Stimulated activated CD8-positive, alpha-beta memory T cell treated with anti-CD3 and anti-CD28 coated beads, Interleukin-4, amount 100 ng/mL, for 48 hours (primary cell): ENCODE data around the gene FYN.

ENCODE experiments used
- DNase-seq: peaks from one replicate; pipeline ENCODE4 v3.0.0-alpha.2; 2020

The FYN gene

DNA sequence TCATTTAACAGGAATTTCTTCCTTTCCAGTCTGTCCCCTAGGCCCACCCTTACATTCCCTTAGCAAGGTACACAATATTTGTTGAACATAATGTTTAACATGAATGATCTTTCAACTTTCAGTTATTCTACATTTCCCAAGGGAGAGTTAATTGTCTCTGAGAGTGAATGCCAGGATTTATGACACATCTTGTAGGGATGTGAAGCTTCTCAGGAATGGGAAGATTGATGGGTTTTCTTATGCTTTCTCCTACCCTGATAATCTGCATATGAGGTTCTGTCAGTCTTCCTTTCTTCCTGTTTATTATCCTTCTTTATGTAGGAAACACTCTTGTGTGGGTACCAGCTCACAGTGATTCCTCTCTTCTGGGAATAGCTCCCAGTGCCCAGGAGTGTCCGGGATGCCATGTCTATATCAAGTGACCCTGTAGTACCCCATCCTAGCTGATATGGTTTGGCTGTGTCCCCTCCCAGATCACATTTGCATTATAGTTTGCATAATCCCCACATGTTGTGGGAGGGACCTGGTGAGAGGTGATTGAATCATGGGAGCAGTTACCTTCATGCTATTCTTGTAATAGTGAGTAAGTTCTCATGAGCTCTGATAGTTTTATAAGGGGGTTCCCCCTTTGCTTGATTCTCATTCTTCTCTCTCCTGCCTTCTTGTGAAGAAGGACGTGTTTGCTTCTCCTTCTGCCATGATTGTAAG is 7.1 kb upstream of the FYN start:
- no peak for DNase-seq

DNA sequence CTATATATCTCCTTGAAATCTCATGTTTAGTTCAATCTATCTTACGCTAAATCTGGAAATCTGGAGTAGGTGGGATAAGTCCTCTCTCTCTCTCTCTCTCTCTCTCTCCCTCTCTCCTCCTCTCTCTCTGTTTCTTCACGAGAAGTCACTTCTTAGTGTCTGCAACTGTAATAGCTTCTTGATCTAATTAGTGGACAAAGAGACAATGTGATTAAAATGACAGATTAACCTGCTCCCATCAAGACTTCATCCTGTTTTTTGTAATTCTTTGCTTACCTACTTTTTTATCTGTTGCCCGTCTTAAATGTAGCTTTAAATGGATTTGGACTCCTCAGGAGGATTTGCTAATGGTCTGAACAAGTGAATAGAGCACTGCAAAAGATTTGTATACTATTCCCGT is 2.5 kb upstream of the FYN start:
- DNase-seq, result no peak

DNA sequence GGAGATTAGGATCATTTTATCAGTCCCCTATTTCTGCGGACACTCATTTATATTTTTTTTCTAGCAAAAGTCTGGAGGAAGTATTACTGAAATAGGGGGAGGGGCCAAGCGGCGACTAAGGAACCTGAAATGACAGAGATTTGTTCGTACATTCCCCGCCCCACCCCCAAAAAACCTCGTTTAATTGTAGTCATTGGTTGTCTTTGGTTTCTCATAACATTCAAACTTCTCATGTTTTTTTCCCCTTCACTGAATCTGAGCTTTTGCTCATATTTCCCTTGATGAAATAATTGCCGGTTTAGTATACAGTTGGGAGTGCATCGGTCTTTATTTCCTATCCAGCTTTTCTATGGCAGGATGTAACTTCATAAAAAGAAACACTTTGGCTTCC is 768 bp upstream of the FYN start:
- peak; percentile 79 for DNase-seq

DNA sequence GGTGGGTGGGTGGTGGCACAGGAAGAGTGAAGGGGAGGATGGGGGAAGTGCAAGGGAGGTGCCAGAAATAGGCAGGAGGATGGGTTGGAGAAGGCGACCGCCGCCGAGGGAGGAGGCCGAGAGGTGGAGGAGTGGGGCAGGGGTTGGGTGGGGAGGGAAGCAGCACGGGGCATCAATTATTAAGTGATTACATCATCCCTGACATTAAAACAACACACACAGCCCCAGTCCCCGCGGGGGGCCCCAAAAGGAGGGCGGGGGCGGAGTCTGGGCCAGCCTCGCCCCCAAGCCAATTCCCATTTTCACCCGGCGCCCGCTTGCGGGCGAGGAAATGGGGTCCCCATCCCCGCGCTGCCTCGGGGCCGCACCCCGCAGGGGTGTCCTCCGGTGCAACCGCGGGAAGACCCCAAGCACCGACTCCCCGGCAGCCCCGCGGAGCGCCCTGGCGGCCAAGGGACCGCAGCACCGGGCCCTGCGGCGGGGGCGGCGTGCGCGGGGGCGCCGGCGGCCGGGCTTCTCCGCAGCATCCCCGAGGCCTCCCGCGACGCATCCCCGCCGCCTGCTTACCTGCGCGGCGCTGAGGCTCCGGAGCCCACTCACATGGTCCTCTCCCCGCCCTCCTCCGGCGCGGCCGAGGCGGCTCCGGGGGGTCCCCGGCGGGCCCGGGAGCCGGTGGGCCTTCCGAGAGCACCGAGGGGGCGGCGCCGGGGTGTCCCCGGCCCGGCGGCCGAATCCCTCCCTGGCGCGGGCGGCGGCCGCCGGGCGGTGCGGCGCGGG is 663 bp downstream of the FYN start:
- DNase-seq, result peak; percentile 71

DNA sequence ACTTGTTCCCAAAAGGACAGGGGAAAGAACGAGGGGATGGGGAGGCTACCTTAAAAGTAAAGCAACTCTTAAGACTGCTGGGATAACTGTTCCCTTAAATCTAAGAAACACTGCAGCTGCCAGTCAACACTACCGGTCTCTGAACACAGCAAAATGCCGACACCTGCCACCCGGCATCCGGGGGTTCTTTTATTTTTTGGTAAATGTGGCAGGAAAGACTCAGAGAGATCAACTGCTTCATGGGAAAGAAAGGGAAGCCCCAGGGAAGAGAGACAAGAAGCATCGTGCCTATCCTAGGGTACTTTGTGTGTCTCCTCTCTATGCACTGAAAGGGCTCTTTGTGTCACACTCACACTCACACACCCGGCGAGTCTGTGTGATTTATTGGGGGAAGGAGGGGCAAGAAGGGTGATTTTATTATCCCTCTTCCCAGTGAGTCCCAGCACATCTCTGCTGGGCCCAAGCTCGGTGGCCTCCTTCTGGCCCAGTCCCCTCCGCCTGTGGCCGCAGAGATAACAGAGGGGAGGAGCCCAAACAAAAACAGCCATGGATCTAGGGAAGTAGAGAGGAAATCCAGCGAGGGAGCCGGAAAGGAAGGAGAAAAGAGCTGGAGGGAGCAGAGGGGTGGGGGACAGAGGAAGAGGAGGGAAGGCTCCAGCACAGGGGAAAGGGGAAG is 1.4 kb downstream of the FYN start:
- no peak for DNase-seq

DNA sequence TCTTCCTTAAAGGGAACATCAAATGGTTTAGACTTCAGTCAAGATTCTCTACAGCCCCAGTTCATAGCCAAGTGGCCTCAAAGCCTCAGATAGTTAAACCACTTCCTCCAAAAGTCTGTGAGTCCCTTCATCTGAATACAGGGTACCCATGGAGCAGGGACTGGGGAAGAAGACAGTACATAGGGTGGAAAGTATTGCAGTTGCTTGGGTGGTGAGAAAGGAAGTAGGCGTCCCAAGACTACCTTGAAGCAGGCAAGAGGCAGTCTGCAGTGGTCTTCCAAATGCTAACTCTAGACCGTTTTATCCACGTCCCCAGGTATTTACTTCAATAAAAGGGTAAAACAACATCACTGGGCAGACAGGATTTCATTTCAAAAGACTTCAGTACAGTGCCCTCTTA is 2.0 kb downstream of the FYN start:
- DNase-seq, result no peak

DNA sequence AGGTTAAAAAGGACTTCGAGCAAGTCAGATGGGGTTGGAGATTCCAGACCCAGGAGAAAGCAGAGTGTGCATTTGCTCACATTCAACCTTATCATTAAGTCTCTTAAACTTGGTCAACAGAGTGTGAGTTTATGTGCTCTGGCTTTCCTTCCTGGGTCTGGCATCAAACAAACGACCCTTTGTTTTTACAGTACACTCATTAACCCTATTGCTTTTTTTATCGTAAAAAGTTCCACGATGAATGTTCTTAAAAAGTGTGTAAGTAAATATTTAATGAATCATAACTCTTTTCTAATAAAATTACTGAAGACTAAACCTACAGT is 2.5 kb downstream of the FYN start:
- DNase-seq, result no peak

DNA sequence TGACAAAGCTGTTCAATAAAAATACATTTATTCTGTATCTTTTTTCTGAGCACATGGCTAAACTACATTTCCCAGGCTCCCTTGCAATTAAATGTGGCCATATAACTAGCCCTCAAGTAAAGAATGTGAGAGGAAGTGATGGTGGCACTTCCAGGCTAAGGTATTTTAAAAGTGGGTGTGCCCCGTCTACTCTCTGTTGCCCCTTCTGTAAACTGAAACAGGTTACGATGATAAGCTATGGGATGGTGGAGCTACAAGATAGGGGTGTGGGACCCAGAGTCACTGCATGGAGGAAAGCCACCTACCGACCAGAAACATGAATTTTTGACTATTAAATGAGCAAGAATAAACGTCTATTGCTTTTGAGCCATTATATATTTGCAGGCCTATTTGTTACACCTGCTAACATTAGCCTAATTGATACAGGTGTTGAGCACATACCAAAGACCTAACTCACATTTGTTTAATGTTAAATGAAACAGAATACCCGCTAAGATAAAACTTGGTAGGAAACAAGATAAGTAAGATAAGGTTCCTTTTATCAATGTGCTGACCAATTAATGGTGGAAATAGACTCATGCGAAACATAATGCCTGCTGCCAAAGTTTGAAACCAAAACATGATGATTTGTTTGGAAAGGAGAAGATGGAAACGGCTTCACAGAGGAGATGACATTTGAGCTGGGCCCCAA is 3.1 kb downstream of the FYN start:
- DNase-seq, result no peak

DNA sequence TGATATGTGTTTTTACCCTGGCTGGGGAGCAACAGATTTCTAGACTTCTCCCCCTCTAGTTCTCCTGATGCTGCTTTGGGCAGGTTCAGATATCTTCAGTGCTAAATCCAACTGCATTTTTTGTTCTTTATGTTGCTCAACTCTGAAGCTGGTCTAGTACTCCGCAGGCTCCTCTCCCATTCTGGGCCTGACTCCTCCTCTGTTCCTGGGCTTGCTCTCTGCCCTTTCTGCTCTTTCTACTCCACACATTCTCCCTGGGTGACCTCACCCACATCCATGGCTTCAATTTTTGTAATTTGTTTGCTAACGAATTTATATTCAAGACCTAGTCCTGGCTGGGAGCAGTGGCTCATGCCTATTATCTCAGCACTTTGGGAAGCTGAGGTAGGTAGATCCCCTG is 6.4 kb downstream of the FYN start:
- no peak for DNase-seq

DNA sequence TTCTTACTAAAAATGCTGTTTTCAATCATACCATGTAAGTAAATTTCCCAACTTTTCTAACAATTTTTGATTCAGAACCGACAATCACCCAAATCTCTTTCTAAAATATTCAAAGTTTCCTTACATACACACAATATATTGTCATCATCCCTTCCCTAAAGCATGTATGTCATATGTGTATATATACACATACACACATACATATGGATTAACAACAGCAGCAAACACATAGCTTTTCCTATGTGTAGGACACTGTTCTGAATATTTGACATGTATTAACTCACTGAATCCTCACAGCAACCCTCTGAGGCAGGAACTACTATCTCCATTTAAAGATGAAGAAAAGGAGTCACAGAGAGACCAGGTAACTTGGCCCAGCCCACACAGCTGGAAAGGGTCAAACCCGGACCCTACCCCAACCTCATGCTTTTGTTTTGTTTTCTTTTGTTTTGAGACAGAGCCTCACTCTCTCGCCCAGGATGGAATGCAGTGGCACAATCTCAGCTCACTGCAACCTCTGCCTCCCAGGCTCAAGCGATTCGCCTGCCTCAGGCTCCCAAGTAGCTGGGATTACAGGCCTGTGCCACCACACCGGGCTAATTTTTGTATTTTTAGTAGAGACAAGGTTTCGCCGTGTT is 7.2 kb downstream of the FYN start:
- DNase-seq, result no peak

DNA sequence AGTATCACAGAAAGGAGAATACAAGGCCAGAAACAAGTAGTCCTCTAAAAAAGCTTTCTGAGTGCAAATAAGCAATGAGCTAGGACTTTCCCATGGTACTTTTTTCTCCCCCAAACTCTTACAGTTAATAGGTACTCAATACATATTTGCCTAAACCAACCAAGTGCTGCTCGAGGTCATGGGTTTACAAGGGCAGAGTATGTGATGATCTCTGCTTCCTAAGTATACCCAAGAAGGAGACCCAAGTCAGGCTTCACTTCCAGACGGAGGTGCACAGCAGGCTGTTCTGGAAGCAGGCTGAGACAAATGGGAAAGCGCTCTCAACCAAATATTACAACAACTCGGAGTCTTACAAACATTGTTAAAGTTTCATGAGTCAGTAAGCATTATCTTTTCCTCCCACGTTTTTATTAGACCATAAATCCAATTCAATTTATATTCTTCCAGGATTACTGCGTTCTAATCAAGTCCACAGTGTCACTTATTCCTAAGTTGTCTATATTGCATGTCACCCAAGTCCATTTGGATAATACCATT is 8.1 kb downstream of the FYN start:
- DNase-seq, result no peak

DNA sequence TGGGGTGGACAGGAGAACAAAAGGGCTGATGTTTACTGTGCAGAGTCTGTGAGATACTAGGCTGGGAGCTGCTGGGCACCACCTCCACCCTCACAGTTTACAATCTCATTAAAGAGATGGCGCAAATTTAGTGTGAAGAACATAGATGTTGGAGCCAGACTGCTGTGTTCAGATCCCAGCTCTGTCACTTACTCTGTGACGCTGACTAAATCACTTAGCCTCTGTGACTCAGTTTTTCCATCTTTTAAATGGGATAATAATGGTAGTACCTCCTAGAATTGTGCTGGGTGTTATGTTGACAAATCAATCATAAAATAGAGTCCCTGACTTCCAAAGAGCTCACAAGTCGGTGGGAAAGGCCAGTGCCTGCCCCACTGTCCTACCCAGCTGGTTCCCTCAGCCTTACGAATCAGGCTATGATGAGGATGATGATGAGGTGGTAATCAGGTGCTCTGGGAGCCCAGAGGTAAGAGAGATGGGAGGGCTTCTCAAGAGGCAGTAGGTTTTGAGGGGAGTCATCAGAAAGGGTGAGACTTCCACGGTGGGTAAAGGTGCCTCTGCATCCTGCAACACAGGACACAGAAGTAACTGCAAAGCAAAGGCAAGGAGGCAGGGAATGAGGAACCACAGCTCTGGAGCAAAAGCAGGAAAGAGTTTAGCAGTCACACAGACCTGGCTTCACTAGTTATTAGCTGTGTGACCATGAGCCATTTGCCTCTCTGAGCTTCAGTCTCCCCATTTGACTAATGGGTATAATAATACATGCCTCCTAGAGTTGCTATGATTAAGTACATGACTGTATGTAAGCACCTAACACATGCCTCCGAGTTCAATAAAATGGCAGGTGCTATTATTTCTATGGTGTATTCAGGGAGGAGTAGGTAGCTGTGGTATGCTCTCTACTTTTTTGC is 8.9 kb downstream of the FYN start:
- DNase-seq, result no peak

DNA sequence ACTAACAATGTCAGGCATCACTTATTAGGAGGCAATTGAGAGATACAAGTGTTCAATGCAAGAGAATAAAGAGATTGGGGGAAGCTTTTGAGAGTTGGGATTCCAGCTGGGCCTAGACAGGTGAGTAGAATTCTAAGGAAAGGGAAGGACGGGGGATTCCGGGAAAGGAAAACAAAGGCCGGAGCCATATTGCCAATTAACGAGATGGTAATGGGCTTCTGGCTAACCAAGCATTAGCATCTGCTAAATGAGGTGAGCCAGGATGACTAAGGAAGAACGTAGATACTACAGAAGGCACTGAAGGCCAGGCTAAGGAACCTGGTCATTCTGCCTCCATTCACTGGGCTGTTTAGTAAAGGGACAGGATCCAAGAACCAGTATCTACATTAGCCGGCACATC is 10.5 kb downstream of the FYN start:
- DNase-seq, result no peak

DNA sequence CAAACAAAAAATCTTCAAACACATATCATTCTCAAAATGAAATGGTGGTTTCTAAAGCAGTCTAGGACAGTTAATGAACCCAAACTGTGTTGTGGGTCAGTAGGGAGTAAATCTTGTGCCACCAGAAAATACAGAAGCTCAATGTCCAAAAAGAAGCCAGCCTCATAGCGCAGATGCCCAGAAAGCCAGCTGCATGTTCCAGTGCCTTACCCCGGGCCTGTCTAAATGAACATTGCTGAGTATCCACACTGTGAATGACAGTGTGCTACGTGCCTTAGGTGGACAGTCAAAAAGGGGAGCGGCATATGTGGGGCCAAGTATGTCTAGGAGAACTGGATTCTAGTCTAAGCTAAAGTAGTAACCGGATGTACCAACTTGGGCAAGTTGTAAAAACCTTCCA is 10.9 kb downstream of the FYN start:
- DNase-seq, result no peak

DNA sequence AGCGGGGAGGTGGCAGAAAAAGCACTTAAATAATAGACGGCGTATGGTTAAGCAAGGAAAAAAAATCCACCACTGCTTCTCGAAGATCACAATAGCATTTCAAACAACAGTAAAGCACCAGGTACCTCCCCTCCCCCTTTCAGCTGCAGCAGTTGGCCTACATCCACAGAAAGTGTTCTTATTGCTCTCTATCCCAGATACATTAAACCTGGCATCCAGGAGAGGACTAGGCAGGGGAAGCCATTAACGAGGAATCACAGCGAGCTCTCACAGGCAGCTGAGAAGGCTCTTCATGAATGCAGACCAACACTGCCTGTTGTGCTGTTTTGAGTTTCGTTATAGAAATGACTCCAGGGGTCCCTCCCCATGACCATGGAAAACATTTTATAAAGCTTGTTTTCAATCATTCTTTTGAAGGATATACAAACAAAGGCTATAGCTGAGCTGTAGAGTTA is 11.8 kb downstream of the FYN start:
- DNase-seq, result no peak

DNA sequence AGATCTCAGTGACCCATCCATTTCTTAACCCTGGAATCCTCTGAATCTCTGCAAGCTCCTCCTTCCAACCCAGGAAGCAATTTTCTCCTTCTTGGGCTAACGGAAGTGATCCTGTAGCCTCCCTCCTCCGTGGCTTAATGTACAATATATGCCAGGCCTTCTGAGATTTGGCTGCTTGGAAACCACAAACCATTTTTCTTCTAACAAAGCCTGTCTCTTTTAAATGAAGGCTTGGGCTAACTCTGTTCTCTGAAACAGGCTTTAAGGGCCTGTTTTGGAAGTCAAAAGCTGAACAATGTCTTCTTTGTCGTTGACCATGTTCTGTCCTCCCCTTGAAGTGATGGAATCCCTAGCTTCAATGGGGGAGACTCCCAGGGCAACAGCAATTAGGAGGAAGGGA is 14.9 kb downstream of the FYN start:
- no peak for DNase-seq

DNA sequence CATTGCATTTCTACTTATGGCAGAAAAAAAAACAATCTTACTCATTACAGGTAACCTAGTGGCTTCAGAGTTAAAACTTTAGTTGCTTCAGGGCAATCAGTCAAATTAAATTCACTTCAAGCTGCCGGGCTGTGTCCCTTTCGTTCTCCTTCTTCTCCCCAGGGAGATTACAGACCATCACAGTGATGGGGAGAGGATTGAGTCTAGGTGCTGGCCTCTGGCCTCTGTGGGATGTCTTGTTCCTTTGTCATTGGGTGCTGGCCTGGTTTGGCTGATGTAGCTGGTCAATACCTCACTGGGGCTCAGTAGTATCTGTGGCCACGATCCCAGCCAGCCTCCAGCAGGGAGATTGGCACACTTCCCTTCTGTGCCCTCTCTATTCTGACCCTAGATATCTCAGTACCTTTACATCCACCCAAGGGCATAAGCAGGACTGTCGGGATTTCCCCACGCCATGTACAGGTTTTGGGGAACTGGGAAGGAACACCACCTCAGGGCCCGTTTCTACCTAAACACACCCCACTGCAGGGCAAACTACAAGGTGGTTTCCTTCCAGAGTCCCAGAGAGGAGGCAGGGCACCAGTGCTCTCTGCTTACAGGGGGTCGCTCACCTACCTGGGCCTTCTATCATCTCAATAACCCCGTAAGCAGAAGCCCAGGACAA is 15.4 kb downstream of the FYN start:
- no peak for DNase-seq

DNA sequence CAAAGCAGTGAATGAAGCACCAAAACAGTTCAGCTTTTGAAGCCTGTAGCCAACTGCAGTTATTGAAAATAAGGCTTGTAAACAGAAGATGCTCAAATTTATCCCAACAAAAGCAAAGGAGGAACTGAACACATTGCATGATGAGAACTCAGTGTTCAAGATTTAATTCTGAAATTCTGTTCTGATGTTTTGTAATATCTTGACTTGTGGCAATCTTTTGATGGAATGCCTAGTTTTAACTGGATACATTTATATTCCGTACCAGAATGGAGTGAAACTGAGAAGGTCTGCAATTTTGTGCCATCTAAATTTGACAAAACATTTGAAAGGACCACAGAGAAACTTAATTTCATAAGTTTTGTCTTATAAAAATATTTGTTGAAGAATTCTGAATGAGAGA is 17.5 kb downstream of the FYN start:
- DNase-seq, result no peak

DNA sequence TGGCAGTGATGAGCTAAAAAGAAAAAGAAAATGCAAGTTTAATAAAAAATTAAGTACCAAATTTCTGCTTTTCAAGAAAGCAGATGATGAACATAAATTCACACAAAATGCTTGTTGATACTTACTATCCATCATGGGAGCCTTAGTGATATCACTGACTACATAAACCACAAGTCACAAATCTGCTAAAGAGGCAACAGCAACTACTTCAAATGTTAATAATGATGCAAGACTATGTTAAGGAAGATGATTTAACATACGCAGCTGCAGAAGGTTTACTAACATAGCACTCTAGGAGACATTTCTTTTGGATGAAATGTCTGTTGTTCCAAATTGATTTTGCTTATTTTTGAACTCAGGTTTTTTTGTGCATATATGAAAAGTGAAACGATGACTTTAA is 18.6 kb downstream of the FYN start:
- no peak for DNase-seq

DNA sequence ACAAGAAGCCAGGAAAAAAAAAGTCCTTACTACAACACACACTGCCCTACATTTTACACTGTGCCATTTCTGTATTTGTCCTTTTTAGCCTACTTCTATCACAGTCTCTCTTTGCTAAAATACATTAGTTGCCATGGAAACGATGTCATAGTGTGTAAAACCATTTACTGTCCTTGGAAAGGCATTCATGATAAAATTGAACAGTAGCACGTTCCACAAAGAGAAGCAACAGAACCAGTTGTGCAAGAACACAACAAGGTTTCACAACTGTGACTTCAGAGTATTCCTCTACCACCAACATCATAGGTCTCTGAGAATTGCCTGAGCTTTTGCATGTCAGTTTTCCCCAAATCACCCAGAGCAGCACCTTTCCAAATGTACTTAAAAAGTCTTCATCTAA is 20.5 kb downstream of the FYN start:
- no peak for DNase-seq

DNA sequence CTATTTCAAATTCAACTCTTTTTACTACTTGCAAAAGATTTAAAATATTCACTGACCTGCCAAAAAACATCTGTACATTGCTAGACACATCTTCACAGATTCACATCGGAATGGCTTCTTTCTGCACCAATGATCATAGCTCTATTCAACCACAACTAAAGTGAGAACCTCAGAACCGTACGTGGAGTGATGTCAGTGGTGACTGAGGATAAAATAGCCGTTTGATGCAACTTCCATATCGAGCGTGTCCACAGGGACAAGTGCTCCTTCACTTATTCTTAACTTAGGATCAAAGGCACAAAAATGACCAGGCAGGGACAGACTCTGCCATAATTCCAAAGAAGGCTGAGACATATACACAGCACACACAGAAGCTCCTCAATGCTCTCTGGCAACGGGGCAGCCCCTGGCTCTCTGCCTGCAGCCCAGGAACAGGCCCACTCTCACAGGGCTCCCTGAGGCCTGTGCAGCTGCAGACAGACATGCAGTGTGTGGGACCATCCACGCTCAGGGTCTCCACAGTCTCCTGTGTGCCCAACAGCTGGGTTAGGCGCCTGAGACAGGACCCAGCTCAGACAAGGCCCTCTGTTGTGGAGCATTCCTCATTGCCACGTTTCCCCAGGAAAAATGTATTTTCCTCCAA is 22.8 kb downstream of the FYN start:
- DNase-seq, result no peak
